ENCODE measurements around the gene BEST4. TPM values are rescaled to one million over a fixed set of nuclear protein-coding genes. Genes with fewer than 3 reads are reported as not detected.
"Not testable (repeated sequence)": the region's sequence is repeated elsewhere in the genome, so short reads cannot be mapped to it uniquely, and the experiment has no call there.

Gene BEST4
- total and polyA plus RNA-seq, 5 donors from 2014 or later: 0.20 to 0.88 (median 0.67) TPM; not detected in 1

- Histone ChIP-seq H3K36me3 (ENCODE audit: control insufficient read depth, insufficient read depth, low read length) (peaks cover 37% of the 10 kb centered on the region), H3K27ac (ENCODE audit: insufficient read depth, low read length, poor library complexity, severe bottlenecking) (peak overlapping the region; percentile 89), H3K4me3 (ENCODE audit: low read depth, low read length) (peak overlapping the region; percentile 76), H3K27me3 (ENCODE audit: control insufficient read depth, insufficient read depth, low read length) (no peaks in the 10 kb centered on the region), H3K4me1 (ENCODE audit: control insufficient read depth, insufficient read depth, low read length, poor library complexity, severe bottlenecking) (peaks cover 30% of the 10 kb centered on the region), H3K9me3 (ENCODE audit: control insufficient read depth in 2 of 2, low read length in 2 of 2) (no peaks in the 10 kb centered on the region)
- ATAC-seq (ENCODE audit: low read depth in 2 of 2) (peak; percentile 13 to 22), DNase-seq (peak in 1 of 3 donors; percentile 41)
- H3K27me3 Mint-ChIP-seq: no peaks in the 10 kb centered on the region
- peaks cover 38% of the 10 kb centered on the region for H3K36me3 Mint-ChIP-seq
- H3K27ac Mint-ChIP-seq: peak overlapping the region; percentile 91 to 99 (median 98)
- no peaks in the 10 kb centered on the region for H3K9me3 Mint-ChIP-seq
- peak overlapping the region; percentile 88 to 96 (median 94) for H3K4me3 Mint-ChIP-seq
- peaks cover 6 to 47% (median 27%) of the 10 kb centered on the region in 4 donors for H3K4me1 Mint-ChIP-seq
Measured at GRCh38 chr1:44775930-44776729, 11.8 kb downstream of the BEST4 start.

GRCh38 chr1:44775078-44775929 is 12.7 kb downstream of the BEST4 start, which contains the start of gene RPS8:
RPS8 (plus strand) TSS chr1:44775540; CDS start chr1:44775597, 57 bp downstream.
- H3K27ac Mint-ChIP-seq: peak within 1 kb of the TSS; percentile 91 to 100 (median 99)
- no peaks in the 10 kb centered on the region for H3K9me3 ChIP-seq (ENCODE audit: control insufficient read depth in 2 of 2, low read length in 2 of 2)
- H3K27me3 Mint-ChIP-seq: no peaks in the 10 kb centered on the region
- H3K27ac ChIP-seq (ENCODE audit: insufficient read depth, low read length, poor library complexity, severe bottlenecking): peak within 1 kb of the TSS; percentile 89
- ATAC-seq (ENCODE audit: low read depth in 2 of 2) (peak; percentile 78 to 84), DNase-seq (peak; percentile 81 to 96 (median 91))
- peak within 1 kb of the TSS; percentile 88 to 96 (median 94) for H3K4me3 Mint-ChIP-seq
- H3K4me1 Mint-ChIP-seq: peaks cover 6 to 42% (median 27%) of the 10 kb centered on the region in 4 donors
- peaks cover 30% of the 10 kb centered on the region for H3K36me3 ChIP-seq (ENCODE audit: control insufficient read depth, insufficient read depth, low read length)
- H3K27me3 ChIP-seq (ENCODE audit: control insufficient read depth, insufficient read depth, low read length): no peaks in the 10 kb centered on the region
- no peaks in the 10 kb centered on the region for H3K9me3 Mint-ChIP-seq
- peaks cover 30% of the 10 kb centered on the region for H3K4me1 ChIP-seq (ENCODE audit: control insufficient read depth, insufficient read depth, low read length, poor library complexity, severe bottlenecking)
- peak within 1 kb of the TSS; percentile 96 for H3K4me3 ChIP-seq (ENCODE audit: low read depth, low read length)
- peaks cover 29% of the 10 kb centered on the region for H3K36me3 Mint-ChIP-seq

GRCh38 chr1:44766421-44766820 is 21.5 kb downstream of the BEST4 start:
- DNase-seq; H3K27me3 ChIP-seq (ENCODE audit: control insufficient read depth, insufficient read depth, low read length); H3K27me3 Mint-ChIP-seq; ATAC-seq (ENCODE audit: low read depth in 2 of 2); H3K4me3 Mint-ChIP-seq; H3K27ac Mint-ChIP-seq; H3K4me1 ChIP-seq (ENCODE audit: control insufficient read depth, insufficient read depth, low read length, poor library complexity, severe bottlenecking); H3K27ac ChIP-seq (ENCODE audit: insufficient read depth, low read length, poor library complexity, severe bottlenecking); H3K4me1 Mint-ChIP-seq; H3K36me3 Mint-ChIP-seq; H3K9me3 Mint-ChIP-seq; H3K9me3 ChIP-seq (ENCODE audit: control insufficient read depth in 2 of 2, low read length in 2 of 2); H3K36me3 ChIP-seq (ENCODE audit: control insufficient read depth, insufficient read depth, low read length); H3K4me3 ChIP-seq (ENCODE audit: low read depth, low read length): not testable (repeated sequence)

GRCh38 chr1:44760876-44761275 is 27.1 kb downstream of the BEST4 start:
- Mint-ChIP-seq H3K27ac (no peak overlapping the region), H3K27me3 (no peaks in the 10 kb centered on the region), H3K36me3 (peaks cover 4% of the 10 kb centered on the region), H3K4me3 (no peak overlapping the region), H3K4me1 (peaks cover 0 to 11% (median 0%) of the 10 kb centered on the region in 4 donors), H3K9me3 (no peaks in the 10 kb centered on the region)
- DNase-seq (no peak), ATAC-seq (ENCODE audit: low read depth in 2 of 2) (no peak)
- H3K4me3 ChIP-seq (ENCODE audit: low read depth, low read length): no peak overlapping the region
- H3K27me3 ChIP-seq (ENCODE audit: control insufficient read depth, insufficient read depth, low read length): no peaks in the 10 kb centered on the region
- H3K36me3 ChIP-seq (ENCODE audit: control insufficient read depth, insufficient read depth, low read length): no peaks in the 10 kb centered on the region
- H3K4me1 ChIP-seq (ENCODE audit: control insufficient read depth, insufficient read depth, low read length, poor library complexity, severe bottlenecking): no peaks in the 10 kb centered on the region
- no peaks in the 10 kb centered on the region for H3K9me3 ChIP-seq (ENCODE audit: control insufficient read depth in 2 of 2, low read length in 2 of 2)
- no peak overlapping the region for H3K27ac ChIP-seq (ENCODE audit: insufficient read depth, low read length, poor library complexity, severe bottlenecking)

GRCh38 chr1:44759077-44759476 is 28.9 kb downstream of the BEST4 start:
- H3K4me3 ChIP-seq (ENCODE audit: low read depth, low read length): no peak overlapping the region
- no peaks in the 10 kb centered on the region for H3K27me3 ChIP-seq (ENCODE audit: control insufficient read depth, insufficient read depth, low read length)
- no peaks in the 10 kb centered on the region for H3K36me3 ChIP-seq (ENCODE audit: control insufficient read depth, insufficient read depth, low read length)
- ATAC-seq (ENCODE audit: low read depth in 2 of 2) (no peak), DNase-seq (no peak)
- Mint-ChIP-seq H3K4me3 (no peak overlapping the region), H3K27me3 (no peaks in the 10 kb centered on the region), H3K9me3 (no peaks in the 10 kb centered on the region), H3K4me1 (peaks cover 0 to 11% (median 0%) of the 10 kb centered on the region in 4 donors), H3K27ac (peak overlapping the region in 1 of 3 donors; percentile 36), H3K36me3 (peaks cover 4% of the 10 kb centered on the region)
- no peaks in the 10 kb centered on the region for H3K9me3 ChIP-seq (ENCODE audit: control insufficient read depth in 2 of 2, low read length in 2 of 2)
- H3K27ac ChIP-seq (ENCODE audit: insufficient read depth, low read length, poor library complexity, severe bottlenecking): no peak overlapping the region
- H3K4me1 ChIP-seq (ENCODE audit: control insufficient read depth, insufficient read depth, low read length, poor library complexity, severe bottlenecking): no peaks in the 10 kb centered on the region

GRCh38 chr1:44757420-44757819 is 30.6 kb downstream of the BEST4 start:
- H3K36me3 Mint-ChIP-seq: no peaks in the 10 kb centered on the region
- peaks cover 4% of the 10 kb centered on the region for H3K36me3 ChIP-seq (ENCODE audit: control insufficient read depth, insufficient read depth, low read length)
- DNase-seq: no peak
- H3K9me3 Mint-ChIP-seq: no peaks in the 10 kb centered on the region
- H3K4me3 Mint-ChIP-seq: no peak overlapping the region
- H3K9me3 ChIP-seq (ENCODE audit: control insufficient read depth in 2 of 2, low read length in 2 of 2): no peaks in the 10 kb centered on the region
- no peak overlapping the region for H3K4me3 ChIP-seq (ENCODE audit: low read depth, low read length)
- H3K27ac ChIP-seq (ENCODE audit: insufficient read depth, low read length, poor library complexity, severe bottlenecking): no peak overlapping the region
- H3K27ac Mint-ChIP-seq: peak overlapping the region in 1 of 3 donors; percentile 49
- peaks cover 0 to 19% (median 0%) of the 10 kb centered on the region in 4 donors for H3K4me1 Mint-ChIP-seq
- no peaks in the 10 kb centered on the region for H3K4me1 ChIP-seq (ENCODE audit: control insufficient read depth, insufficient read depth, low read length, poor library complexity, severe bottlenecking)
- no peaks in the 10 kb centered on the region for H3K27me3 ChIP-seq (ENCODE audit: control insufficient read depth, insufficient read depth, low read length)
- ATAC-seq (ENCODE audit: low read depth in 2 of 2): no peak
- H3K27me3 Mint-ChIP-seq: no peaks in the 10 kb centered on the region

- Mint-ChIP-seq H3K36me3 (no peaks in the 10 kb centered on the region), H3K27ac (peak overlapping the region in 2 of 3 donors; percentile 16 to 65), H3K4me3 (peak overlapping the region in 1 of 4 donors; percentile 71), H3K27me3 (no peaks in the 10 kb centered on the region), H3K9me3 (peaks cover 0 to 1% (median 0%) of the 10 kb centered on the region in 7 donors), H3K4me1 (peaks cover 0 to 12% (median 6%) of the 10 kb centered on the region in 4 donors)
- Histone ChIP-seq H3K36me3 (ENCODE audit: control insufficient read depth, insufficient read depth, low read length) (peaks cover 4% of the 10 kb centered on the region), H3K9me3 (ENCODE audit: control insufficient read depth in 2 of 2, low read length in 2 of 2) (no peaks in the 10 kb centered on the region), H3K4me3 (ENCODE audit: low read depth, low read length) (no peak overlapping the region), H3K4me1 (ENCODE audit: control insufficient read depth, insufficient read depth, low read length, poor library complexity, severe bottlenecking) (peaks cover 6% of the 10 kb centered on the region), H3K27me3 (ENCODE audit: control insufficient read depth, insufficient read depth, low read length) (no peaks in the 10 kb centered on the region), H3K27ac (ENCODE audit: insufficient read depth, low read length, poor library complexity, severe bottlenecking) (no peak overlapping the region)
- DNase-seq (no peak), ATAC-seq (ENCODE audit: low read depth in 2 of 2) (no peak)
Measured at GRCh38 chr1:44747878-44748277, 40.1 kb downstream of the BEST4 start.
